Retinal pigment epithelial cell (primary cell): ENCODE results near the gene STXBP1.

ENCODE experiments used
- DNase-seq: peaks from one replicate; pipeline ENCODE4 v3.0.0-alpha.2; 2010; ENCODE audit warnings: low read depth
- H3K4me3 ChIP-seq: 2 replicates; pipeline ENCODE4 v1.5.1; 2011; ENCODE audit warnings: mild to moderate bottlenecking, low read length, control low read depth, moderate library complexity
- TF ChIP-seq, protein P1 (sequence below): conservative IDR thresholded peaks from 2 replicates; pipeline ENCODE4 v1.5.1; 2011; ENCODE audit warnings: low read depth, low read length, control low read depth, inconsistent platforms

Gene STXBP1

DNA sequence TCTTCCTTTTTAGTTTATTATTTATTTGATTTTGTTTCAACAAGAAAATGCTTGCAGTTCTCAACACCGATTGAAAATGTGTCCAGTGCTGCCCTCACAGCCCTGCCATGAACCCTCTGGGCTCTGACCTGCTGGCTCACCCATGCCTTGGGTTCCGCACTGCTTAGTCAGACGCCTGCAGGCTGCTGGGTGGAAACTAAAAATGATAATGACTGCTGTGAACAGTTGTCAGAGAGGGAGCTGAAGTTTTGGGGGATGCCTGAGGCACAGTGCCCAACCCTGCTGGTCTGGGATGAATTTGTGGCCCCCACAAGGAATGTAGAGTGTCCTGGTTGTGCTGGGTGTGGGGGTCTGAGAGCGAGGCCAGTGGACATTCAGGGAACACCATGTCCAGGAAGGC is 72.5 kb downstream of the STXBP1 start:
- TF ChIP-seq, protein P1, sequence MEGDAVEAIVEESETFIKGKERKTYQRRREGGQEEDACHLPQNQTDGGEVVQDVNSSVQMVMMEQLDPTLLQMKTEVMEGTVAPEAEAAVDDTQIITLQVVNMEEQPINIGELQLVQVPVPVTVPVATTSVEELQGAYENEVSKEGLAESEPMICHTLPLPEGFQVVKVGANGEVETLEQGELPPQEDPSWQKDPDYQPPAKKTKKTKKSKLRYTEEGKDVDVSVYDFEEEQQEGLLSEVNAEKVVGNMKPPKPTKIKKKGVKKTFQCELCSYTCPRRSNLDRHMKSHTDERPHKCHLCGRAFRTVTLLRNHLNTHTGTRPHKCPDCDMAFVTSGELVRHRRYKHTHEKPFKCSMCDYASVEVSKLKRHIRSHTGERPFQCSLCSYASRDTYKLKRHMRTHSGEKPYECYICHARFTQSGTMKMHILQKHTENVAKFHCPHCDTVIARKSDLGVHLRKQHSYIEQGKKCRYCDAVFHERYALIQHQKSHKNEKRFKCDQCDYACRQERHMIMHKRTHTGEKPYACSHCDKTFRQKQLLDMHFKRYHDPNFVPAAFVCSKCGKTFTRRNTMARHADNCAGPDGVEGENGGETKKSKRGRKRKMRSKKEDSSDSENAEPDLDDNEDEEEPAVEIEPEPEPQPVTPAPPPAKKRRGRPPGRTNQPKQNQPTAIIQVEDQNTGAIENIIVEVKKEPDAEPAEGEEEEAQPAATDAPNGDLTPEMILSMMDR, result no peak
- no peak overlapping the region for H3K4me3 ChIP-seq
- no peak for DNase-seq

DNA sequence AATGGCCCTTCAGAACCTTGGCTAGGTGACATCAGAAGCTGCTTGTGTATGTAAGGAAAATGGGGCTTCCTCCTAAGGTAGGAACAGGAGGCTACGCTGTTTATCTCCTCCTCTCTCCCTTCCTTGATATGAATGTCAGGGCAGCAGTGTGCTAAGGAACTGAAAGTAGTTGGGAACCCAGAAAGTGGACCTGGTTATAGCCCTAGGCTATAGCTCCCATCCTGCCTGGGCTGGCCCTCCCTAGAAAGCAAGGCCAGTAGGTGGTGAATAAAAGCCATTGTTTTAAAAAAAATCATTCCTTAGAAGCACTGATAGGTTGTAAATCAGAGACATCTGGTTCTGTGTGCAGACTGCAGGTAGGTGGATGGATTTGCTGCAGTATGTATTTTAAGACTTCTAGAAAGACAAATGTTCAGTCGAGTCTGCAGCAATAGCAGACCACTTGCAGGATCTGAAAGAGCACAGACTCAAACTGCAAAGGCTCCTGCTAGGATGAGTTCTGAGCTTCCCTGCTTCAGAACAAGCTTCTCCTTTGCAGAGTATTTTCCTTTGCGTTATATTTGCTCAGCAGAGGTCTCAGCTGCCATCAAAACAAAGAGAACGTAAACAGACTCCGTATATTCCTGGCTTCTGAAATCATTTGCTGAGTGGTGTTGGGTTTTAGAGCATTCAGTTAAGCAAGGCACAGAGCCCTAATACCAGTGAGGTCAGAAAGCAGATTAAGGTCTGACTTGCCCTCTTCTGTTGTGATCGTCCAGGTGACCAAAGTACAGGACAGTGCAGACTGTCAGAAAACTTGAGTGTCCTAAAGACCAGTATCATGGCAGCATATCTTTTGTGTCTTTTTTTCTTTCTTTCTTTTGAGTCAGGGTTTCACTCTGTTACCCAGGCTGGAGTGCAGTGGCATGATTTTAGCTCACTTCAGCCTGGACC is 74.7 kb downstream of the STXBP1 start:
- DNase-seq, result no peak
- H3K4me3 ChIP-seq, result no peak overlapping the region
- TF ChIP-seq, protein P1, result no peak

DNA sequence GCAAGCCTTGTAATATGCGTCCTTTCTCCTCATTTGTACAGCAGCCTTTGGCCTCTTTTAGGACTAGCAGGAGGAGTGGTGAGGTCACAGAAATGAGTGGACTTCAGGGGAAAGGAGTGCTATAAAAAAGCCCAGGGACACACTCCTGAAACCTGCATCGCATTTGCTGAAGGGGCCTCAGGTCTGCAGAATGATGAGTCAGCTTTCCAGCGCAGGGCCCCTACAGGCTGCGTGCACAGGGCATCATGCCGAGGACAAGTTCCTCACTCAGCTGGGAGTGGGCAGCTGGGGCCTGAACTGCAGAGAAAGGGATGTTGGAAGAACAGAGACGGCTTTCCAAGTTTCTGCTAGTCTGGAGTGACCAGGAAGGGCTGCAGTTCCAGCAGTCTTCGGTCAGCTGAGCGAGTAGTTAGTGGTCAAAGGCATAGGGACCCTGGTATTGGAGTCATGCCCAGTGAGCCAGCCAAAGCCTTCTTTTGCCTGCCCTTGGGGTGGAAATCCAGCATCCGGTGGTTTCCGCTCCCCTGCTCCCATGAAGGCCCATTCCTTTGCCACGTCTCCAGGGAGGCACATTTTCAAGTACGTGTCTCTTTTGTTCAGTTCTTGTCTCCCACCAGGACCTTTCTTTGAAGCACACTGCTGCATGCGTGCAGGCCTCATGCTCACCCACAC is 77.4 kb downstream of the STXBP1 start:
- DNase-seq, result no peak
- TF ChIP-seq, protein P1, result no peak
- no peak overlapping the region for H3K4me3 ChIP-seq

DNA sequence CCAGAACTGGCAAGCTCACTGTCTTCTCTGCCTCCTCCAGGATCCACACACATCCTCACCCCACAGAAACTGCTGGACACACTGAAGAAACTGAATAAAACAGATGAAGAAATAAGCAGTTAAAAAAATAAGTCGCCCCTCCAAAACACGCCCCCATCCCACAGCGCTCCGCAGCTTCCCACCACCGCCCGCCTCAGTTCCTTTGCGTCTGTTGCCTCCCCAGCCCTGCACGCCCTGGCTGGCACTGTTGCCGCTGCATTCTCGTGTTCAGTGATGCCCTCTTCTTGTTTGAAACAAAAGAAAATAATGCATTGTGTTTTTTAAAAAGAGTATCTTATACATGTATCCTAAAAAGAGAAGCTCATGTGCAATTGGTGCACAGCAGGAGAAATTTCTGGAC is 78.7 kb downstream of the STXBP1 start:
- TF ChIP-seq, protein P1, result no peak
- DNase-seq, result no peak
- no peak overlapping the region for H3K4me3 ChIP-seq

DNA sequence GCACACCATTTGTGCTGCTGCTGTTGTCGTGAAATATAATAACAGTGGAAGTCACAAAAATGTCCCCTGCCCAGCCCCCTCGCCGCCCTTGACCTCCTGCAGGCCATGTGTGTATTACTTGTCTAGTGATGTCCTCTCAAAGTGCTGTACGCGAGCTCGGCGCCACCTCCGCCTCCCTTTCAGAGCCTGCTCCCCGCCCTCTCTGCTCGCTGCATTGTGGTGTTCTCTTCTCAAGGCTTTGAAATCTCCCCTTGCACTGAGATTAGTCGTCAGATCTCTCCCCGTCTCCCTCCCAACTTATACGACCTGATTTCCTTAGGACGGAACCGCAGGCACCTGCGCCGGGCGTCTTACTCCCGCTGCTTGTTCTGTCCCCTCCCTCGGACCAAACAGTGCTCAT is 80.0 kb downstream of the STXBP1 start:
- TF ChIP-seq, protein P1, result no peak
- no peak for DNase-seq
- H3K4me3 ChIP-seq, result no peak overlapping the region

DNA sequence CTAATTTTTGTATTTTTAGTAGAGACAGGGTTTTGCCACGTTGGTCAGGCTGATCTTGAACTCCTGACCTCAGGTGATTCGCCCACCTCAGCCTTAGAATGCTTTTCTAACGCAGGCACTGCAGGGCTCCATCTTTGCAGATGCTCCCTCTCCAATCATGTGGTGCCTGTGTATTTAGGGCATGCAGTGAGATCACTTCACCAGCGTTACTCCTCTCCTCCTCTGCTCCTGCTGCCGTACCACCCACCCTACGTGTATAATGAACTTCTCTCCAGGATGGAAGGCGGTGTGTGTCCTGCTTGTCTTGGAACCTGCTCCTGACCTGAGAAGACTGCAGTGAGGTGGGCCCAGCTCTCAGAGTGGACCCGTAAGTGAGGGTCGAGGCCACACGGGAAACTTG is 81.1 kb downstream of the STXBP1 start:
- no peak overlapping the region for H3K4me3 ChIP-seq
- TF ChIP-seq, protein P1, result no peak
- no peak for DNase-seq

DNA sequence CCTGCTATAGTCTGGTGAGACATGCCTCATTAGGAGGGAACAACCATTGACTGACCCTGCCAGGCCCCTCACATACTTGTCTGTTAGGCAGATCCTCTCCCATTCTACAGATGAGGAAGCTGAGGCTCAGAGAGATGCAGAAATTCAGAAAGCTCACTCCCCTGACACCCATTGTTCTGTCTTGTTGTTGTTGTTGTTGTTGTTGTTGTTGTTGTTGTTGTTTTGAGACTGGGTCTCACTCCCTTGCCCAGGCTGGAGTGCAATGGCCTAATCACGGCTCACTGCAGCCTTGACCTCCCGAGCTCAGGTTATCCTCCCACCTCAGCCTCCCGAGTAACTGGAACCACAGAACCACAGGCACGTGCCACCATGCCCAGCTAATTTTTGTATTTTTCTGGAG is 81.6 kb downstream of the STXBP1 start:
- H3K4me3 ChIP-seq, result no peak overlapping the region
- TF ChIP-seq, protein P1, result no peak
- DNase-seq, result no peak
